ENCODE measurements around the gene BCL2L2.

DNA sequence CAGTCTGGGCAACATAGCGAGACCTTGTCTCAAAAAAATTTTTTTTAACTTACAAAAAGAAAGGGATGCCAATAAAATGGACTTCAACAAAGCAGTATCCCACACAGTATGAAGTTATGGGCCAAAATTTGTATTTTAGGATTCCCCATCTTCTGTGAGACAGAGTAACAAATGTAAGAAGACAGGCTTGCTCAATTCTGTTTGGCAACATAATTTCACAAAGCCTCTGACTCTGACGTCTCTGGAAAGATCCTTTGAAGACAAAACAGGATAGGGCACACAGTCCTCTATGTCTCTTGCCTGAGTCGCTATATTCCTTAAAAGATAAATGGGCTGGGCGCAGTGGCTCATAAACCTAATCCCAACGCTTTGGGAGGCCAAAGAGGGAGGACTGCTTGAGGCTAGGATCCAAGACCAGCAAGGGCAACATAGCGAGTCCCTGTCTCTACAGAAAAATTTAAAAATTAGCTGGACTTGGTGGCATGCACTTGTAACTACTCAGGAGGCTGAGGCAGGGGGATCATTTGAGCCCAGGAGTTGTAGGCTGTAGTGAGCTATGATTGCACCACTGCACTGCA is 19.6 kb upstream of the BCL2L2 start:
- TF ChIP-seq, protein P1, sequence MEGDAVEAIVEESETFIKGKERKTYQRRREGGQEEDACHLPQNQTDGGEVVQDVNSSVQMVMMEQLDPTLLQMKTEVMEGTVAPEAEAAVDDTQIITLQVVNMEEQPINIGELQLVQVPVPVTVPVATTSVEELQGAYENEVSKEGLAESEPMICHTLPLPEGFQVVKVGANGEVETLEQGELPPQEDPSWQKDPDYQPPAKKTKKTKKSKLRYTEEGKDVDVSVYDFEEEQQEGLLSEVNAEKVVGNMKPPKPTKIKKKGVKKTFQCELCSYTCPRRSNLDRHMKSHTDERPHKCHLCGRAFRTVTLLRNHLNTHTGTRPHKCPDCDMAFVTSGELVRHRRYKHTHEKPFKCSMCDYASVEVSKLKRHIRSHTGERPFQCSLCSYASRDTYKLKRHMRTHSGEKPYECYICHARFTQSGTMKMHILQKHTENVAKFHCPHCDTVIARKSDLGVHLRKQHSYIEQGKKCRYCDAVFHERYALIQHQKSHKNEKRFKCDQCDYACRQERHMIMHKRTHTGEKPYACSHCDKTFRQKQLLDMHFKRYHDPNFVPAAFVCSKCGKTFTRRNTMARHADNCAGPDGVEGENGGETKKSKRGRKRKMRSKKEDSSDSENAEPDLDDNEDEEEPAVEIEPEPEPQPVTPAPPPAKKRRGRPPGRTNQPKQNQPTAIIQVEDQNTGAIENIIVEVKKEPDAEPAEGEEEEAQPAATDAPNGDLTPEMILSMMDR (IDR thresholded peaks at IDR 0.05; ENCODE audit: insufficient read depth, low read depth, low read length): no peak
- TF ChIP-seq EZH2 (IDR thresholded peaks at IDR 0.05; ENCODE audit: insufficient read depth, low read length): no peak

All from astrocyte (in vitro differentiated cells and primary cell).